Hippocampal formation (tissue), 2 donors: ENCODE measurements around the gene DCUN1D1.

Experiments
- DNase-seq, 2 donors: peaks; one replicate each; lab custom pipeline; 2025; lab: John Stamatoyannopoulos, UW

Gene DCUN1D1

DNA sequence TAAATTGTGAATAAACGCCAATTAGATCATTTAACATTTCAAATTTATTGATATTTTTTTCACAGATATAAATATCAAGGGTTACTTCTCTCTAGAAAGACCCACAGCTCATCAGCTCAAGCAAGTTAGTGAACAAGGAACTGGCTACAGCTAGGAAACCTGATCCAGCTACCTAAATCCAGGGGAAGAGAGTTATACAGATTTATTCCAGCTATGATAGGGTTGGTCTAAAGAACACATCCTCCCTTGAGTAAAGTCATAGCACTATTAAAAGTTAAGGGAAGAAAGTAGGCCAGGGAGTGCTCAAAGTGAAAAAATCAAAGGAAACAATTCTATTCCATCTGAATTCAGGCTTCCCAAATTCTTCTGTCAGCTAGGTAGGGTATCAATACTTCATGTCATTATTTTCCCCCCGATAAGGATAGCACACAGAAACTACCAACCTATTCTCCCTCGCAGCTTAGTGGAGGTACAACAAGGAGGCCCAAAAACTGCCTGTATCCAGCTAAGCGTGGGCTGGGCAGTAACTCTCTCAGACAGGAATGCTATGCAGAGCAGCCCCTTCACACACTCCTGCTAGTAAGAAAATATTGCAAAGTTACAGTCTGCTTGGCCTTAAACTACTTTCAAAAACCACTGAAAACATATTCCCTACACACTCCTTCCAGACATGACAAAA, 44.0 kb downstream of the DCUN1D1 start:
- no peak for DNase-seq

GRCh38 chr3:182935803-182936202, 44.5 kb downstream of the DCUN1D1 start:
- no peak for DNase-seq

DNA sequence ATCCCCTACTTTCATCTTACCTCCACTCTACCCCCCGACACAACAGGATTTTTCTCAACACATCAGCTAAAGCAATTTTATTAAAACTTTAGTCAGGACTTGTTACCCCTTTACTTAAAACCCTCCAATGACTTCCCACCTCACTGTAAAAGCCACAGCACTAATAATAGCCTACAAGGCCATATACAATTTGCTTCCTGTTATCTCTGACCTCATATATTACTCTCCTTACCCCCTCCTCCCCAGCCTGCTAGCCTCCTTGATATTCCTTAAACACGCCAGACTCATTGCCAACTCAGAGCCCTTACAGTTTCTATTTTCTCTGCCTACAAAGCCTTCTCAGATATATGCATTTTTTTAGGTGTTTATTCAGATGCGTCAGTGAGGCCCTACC, 54.4 kb downstream of the DCUN1D1 start:
- no peak for DNase-seq

GRCh38 chr3:182925330-182925943, 54.9 kb downstream of the DCUN1D1 start:
- no peak for DNase-seq

DNA sequence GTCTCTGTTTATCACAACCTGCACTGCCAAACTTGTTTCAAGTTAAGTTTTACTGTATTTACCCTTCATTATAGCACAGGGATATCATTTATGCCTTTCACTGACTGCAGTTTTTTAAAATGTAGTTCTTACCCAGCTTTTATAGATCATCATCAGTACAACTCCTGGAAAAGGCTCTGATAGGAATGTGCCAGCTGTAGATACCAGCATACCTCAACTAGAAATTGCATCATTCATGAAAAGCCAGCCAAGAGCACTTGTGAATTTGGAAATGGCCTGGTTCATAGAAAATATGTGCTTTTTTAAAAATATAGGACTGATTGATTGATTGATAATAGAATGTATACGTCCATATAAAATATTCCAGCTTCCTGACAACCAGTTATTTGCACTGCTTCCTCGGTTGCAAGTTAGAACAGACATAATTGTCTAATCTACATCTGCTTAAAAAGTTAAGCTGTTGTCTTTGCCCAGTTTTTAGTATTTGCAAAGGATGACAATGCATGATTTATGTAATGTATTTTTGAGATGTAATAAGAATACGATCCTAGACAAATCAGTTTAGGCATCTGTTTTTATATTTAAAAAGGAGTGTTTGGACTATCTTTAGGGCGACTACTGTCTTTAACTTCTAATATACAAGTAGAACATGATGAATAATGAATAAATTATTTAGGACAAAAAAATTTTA, 58.5 kb downstream of the DCUN1D1 start:
- no peak for DNase-seq

DNA sequence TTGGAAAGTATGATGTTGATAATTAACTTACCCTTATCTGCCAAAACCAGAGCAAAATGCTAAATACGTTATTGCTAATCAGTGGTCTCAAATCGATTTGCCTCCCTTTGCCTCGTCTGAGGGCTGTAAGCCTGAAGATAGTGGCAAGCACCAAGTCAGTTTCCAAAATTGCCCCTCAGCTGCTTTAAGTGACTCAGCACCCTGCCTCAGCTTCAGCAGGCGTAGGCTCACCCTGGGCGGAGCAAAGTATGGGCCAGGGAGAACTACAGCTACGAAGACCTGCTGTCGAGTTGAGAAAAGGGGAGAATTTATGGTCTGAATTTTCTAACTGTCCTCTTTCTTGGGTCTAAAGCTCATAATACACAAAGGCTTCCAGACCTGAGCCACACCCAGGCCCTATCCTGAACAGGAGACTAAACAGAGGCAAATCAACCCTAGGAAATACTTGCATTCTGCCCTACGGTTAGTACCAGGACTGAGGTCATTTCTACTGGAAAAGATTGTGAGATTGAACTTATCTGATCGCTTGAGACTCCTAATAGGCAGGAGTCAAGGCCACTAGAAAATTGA, 59.7 kb downstream of the DCUN1D1 start:
- no peak for DNase-seq

- DNase-seq: no peak
Measured at GRCh38 chr3:182919866-182920357, 60.4 kb downstream of the DCUN1D1 start.

GRCh38 chr3:182917134-182917533, 63.2 kb downstream of the DCUN1D1 start:
- no peak for DNase-seq

- DNase-seq: no peak
Measured at GRCh38 chr3:182914341-182914740, 66.0 kb downstream of the DCUN1D1 start.

- DNase-seq: no peak
Measured at GRCh38 chr3:182913889-182914288, 66.4 kb downstream of the DCUN1D1 start.

DNA sequence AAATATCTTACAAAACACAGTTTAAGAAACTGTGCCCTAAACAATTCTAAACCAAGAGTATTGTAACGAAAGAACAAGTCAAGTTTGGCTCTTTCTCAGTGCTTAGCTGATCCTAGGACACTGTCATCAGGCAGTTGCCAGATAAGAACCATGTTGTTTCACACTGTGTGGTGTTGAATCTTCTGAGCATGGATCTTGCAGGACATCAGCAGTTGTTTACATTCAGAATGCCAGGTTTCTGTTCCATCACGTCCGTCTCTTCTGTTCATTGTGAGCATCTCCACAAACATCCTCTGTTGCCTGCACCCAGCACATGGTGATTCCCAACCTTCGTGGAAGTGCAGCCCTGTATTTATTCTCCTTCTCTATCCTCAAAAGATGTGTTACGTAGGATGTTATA, 67.9 kb downstream of the DCUN1D1 start:
- DNase-seq: peak in 1 of 2 donors; percentile 46

- DNase-seq: no peak
Measured at GRCh38 chr3:182911782-182912111, 68.6 kb downstream of the DCUN1D1 start.

DNA sequence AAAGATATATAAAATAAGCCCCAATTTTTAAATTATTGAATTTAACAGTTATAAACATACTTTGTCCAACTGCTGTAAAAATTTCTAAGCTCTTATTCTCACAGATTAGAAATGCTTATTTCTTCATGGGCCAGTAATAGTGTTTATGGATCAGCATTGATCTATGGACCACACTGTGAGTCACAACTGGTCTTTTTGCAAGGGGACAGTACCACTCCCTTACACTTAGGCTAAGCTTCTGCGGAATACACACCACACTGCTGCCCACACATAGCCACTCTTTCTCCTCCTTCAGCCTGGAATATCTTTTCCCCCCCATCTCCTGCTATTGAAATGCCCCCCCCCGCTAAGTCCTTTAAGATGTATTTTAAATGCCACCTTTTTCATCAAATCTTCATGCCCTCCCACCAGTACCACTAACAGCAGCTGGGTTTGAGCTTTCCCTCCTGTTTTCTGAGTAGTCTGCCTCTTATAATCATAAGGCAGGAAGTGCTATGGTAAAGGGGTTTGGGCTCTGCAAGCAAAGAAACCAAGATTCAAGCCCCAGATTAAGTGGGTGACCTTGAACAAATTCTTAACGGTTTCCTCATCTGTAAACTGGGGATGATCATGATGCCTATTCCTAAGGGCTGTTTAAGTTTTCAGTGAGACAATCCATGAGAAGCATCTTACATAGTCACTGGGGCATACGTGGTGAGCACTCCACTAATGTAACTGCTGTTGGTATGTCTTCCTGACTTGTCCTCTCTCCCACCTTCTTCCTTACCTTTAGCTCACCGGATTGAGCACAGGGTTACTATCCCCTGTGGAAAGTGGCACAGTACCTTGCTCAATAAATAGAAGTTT, 69.2 kb downstream of the DCUN1D1 start:
- no peak for DNase-seq

- DNase-seq: no peak
Measured at GRCh38 chr3:182909318-182910040, 70.9 kb downstream of the DCUN1D1 start.

DNA sequence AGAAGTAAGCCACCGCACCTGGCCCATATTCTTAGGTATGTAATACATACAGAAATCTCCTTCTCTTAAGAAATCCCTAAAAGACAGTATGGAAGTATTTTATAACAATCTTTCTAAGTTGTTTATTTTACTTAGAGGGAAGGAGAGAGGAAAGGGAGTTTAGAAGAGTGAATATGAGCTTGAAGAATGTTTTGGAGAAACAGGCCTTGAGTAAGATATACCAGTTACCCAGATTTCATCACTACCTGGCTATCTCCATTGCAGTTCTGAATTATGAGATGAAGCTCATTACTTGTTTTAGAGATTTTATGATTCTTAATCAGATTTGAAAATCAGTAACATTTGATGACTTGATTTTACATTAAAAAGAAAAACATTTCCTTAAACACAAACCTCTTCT, 71.9 kb downstream of the DCUN1D1 start:
- DNase-seq: no peak

DNA sequence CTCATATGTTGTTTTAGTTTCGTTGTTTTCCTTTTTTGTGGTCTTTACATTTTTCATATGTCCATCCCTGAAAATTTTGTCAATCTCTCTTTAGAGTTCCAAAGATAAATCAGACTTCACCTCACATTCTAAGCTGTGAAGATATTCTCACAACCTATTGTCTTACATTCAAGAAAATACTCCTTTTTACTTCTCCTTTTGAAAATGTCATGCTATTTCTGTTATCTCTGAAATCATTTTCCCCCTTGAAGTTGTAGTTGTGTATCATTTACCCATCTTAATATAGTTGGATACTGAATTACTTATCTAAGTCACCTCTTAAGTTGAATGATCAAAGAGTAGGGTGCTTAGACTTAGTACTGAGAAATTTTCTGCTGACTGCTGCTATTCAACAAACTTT, 74.3 kb downstream of the DCUN1D1 start:
- no peak for DNase-seq

GRCh38 chr3:182905623-182906022, 74.7 kb downstream of the DCUN1D1 start:
- no peak for DNase-seq

DNA sequence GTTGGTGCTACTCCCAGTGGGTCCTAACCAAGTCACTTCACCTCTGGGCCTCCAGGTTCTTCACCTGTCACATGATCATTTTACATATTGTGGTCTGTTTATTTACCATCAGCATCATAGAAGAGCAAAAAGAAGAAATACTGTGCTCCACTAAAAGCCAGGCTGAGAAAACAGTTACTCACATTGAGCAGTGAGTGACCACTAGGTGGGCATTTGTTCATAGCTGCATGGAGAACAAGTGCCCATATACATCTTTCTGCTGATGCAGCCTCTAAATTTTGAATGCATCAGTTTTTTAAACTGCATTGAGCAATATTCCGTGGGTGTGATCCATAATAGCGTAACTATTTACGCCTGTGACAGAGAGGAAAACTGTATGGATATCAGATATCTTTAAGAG, 76.2 kb downstream of the DCUN1D1 start:
- DNase-seq: no peak

DNA sequence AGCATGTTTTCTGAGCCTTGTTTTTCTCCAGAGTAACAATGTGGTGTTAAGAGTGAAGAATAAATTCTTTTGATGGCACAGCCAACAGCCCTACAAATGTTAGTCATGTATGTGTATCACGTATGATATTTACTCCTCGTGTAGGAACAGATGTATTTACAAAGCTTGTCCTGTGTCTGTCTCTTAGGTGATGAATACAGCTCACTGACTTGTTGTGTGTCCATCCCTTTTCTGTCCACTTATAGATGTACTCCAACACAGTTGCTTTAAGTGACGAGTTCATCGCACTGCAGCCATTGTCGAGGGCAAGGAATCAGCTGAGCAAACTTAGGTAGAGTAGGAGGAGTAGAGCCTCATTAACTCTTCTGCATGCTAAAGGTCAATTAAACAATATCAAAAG, 78.1 kb downstream of the DCUN1D1 start:
- DNase-seq: no peak

DNA sequence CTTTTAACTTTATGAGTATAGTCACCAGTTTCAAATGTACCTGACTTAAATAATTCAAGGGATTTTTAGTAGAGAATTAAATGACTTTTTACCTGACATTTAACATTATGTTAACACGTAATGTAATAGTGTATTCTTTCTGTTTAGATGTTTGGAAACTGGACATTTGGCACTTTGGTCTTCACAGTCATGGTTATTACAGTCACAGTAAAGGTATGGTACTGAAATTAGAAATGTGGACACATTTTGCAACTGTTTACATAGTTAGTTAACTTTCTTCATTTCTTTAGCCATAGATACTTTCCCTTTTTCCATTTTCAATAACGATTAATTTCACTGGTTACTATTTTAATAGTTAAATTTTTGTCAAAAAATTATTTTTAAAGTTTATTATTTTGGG, 83.8 kb downstream of the DCUN1D1 start:
- DNase-seq: no peak

GRCh38 chr3:182895513-182896112, 84.7 kb downstream of the DCUN1D1 start:
- DNase-seq: no peak
